ENCODE results near the gene SUSD6.
"Not testable (repeated sequence)": the region's sequence is repeated elsewhere in the genome, so short reads cannot be mapped to it uniquely, and the experiment has no call there.

- TF ChIP-seq, protein P1, sequence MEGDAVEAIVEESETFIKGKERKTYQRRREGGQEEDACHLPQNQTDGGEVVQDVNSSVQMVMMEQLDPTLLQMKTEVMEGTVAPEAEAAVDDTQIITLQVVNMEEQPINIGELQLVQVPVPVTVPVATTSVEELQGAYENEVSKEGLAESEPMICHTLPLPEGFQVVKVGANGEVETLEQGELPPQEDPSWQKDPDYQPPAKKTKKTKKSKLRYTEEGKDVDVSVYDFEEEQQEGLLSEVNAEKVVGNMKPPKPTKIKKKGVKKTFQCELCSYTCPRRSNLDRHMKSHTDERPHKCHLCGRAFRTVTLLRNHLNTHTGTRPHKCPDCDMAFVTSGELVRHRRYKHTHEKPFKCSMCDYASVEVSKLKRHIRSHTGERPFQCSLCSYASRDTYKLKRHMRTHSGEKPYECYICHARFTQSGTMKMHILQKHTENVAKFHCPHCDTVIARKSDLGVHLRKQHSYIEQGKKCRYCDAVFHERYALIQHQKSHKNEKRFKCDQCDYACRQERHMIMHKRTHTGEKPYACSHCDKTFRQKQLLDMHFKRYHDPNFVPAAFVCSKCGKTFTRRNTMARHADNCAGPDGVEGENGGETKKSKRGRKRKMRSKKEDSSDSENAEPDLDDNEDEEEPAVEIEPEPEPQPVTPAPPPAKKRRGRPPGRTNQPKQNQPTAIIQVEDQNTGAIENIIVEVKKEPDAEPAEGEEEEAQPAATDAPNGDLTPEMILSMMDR (IDR thresholded peaks at IDR 0.05), result not testable (repeated sequence)
- not testable (repeated sequence) for TF ChIP-seq POLR2A (IDR thresholded peaks at IDR 0.05)
Measured at GRCh38 chr14:69699243-69699642, 87.8 kb downstream of the SUSD6 start.

Measured in lower leg skin (tissue), 3 donors.